ENCODE data around the gene DPP4. TPM values are rescaled to one million over a fixed set of nuclear protein-coding genes. Genes with fewer than 3 reads are reported as not detected.

The DPP4 gene
- total RNA-seq, 1 donor: 0.27 TPM

DNA sequence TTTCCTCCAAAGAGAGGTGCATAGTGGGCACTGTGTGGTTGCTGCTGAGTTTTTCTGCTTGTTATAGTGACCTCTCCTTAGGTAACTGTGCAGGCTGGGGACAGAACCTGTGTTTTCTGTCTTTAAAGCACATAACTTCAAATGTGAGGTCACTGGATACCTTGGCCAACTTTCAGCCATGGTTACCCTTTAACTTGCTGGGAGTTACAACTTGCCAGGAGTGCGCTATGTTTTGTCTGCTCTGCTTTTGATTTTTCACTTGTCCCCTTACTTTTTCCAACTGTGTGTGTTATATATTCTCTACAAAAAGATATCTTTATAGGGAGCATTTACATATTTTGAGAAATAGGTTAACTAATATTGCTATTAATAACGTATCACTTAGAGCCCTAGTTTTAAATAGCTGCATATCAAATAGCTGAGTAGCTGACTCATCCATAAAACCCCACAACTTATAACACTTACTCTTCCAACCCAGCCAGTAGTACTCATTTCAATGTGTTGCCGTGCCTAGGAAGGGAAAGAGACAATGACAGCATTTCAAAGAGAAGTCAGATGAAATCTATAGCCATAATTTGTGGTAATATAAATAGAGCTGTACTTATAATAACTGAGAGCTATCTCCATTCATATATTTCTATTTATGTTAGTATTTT is 51.6 kb downstream of the DPP4 start:
- no peak for DNase-seq (ENCODE audit: low read depth in 2 of 3, low spot score in 2 of 3)

- DNase-seq (ENCODE audit: low read depth in 2 of 3, low spot score in 2 of 3): no peak
Observed at GRCh38 chr2:162021516-162022058, 52.4 kb downstream of the DPP4 start.

GRCh38 chr2:162018530-162018929 is 55.5 kb downstream of the DPP4 start:
- no peak for DNase-seq (ENCODE audit: low read depth in 2 of 3, low spot score in 2 of 3)

GRCh38 chr2:162017233-162017632 is 56.8 kb downstream of the DPP4 start:
- DNase-seq (ENCODE audit: low read depth in 2 of 3, low spot score in 2 of 3): no peak

DNA sequence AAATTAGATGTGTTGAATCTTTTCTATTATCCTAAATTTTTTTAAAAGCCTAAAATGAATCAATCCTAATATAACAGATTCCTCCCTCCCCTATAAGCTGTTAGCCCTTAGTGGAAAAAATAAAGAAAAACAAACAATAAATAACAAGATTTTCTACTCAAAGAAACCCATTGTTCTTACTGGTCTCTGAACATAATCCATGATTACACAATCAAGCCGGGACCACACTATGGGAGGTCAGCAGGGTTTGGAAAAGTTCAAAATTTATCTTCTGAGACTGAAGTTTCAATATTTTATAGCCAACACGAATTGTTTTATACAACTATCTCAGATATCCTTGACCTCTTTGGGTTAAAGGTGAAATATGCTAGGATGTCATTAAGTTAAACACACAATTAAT is 57.9 kb downstream of the DPP4 start:
- DNase-seq (ENCODE audit: low read depth in 2 of 3, low spot score in 2 of 3): no peak

GRCh38 chr2:162014751-162015150 is 59.3 kb downstream of the DPP4 start:
- no peak for DNase-seq (ENCODE audit: low read depth in 2 of 3, low spot score in 2 of 3)

DNA sequence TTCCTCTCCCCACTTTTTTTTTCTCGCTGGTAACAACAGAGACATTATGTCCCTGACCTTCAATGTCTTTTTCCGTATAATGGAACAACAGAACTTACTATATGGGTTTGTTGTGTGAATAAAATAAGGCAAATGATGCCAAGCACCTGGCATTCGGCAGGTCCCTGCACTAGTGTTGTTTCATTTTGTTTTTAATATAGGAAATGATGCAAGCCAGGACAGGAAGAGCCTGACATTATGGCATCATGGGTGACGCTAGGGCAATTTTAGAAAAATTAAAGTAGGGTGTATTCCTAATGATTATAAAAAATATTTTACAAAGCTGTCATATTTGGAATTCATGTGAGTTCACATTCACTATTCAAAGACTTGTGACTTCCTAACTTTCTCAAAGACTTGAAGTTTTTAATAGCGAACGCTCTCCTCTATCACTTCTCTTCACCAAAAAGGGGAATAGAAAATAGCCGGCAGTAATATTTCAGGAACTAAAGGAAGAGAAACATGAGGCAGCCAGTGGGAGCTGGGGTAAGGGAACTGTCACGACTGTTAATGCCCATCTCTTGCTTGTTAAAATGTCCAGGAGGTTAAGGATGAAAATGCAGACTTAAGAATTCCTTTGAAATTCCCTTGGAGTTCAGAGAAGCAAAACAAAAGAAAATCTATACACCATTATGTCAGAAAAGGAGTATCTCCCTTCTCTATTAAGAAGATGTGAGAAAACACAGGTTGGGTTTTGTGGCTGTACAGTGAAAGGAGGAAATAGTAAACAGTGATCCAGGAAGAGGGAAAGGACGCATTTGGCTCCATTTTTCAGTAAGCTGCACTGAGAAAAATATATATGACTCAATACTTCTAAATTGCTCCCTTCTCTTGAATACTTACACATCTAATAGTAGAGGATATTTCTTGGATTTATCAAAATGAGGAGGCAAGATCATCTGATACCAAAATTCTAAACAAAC is 60.2 kb downstream of the DPP4 start:
- DNase-seq (ENCODE audit: low read depth in 2 of 3, low spot score in 2 of 3): peak in 1 of 3 donors; percentile 18

GRCh38 chr2:162012565-162013058 is 61.4 kb downstream of the DPP4 start:
- DNase-seq (ENCODE audit: low read depth in 2 of 3, low spot score in 2 of 3): no peak

DNA sequence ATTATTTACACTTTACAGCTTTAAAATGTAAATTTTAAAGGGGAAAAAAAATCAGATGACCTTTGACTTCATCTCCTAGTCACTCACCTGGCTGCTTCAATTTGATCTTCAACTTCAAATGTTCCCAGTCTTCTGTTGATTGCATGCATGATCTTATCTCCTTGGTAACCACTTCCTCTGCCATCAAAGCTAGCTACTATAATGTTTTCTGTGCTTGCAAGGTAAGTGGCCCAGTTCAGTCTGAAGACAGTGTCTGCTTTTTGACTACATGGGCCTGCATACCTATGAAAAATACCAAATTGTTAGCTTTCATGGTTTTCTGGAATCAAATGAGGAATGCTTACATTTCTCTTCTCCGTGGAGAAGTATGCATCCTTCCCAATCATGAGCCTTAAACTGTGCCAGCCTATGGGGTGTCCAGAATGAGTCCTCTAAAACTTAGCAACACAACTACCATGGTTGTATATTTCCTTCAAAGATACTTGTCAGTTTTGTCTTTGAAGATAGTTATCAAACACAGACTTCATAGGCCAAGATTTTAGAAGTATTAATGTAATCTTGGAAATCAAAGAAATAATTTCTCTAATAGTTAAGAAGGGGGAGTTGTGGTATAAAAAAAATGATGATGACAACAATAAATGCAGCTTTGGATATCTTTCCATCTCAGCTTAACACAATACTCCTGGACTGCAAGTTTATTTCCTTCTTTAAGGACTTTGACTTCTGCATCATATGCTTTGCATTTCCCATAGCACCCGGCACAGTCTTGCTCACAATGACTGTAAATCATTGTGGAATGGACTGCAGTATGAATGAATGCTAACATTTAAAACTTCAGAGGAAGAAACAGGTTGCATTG is 62.1 kb downstream of the DPP4 start:
- DNase-seq (ENCODE audit: low read depth in 2 of 3, low spot score in 2 of 3): peak in 1 of 3 donors; percentile 59

DNA sequence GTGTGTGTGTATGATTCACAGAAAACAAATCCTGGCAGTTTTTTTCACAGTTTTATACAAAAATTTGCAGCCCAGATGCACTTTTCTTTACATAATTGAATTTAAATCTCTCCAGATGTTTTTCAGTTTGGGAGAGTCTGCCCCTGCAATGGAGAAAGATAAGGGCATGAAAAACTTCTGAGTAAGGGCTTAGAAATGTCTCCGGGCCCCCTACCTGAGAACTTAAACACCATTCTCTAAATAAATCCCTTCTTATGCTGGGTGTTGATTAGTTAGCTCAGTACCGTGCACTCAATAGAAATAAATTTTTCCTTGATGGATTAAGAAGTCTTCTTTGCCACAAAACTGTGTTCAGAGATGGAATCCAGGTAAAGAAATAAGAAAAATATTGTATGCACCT is 64.5 kb downstream of the DPP4 start:
- no peak for DNase-seq (ENCODE audit: low read depth in 2 of 3, low spot score in 2 of 3)

GRCh38 chr2:162007447-162008040 is 66.5 kb downstream of the DPP4 start:
- peak in 1 of 3 donors; percentile 62 for DNase-seq (ENCODE audit: low read depth in 2 of 3, low spot score in 2 of 3)

DNA sequence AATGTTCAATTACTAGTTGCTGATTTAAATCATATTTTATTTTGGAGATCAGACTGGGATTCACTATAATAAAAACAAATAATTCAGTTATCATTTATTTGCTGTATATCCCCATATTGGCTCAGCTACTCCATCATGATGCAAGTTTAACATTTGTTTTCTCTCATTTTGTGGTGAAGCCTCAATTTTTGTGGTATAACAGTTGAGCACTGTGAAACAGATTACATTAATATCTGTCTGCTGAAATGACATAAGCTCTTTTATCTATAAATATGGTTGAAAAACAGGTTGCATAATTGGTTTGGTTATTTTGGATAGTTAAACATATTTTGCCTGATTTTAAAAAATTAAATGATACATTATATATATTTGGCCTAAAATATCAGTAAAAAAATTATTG is 67.7 kb downstream of the DPP4 start:
- no peak for DNase-seq (ENCODE audit: low read depth in 2 of 3, low spot score in 2 of 3)

GRCh38 chr2:162004031-162004430 is 70.0 kb downstream of the DPP4 start:
- DNase-seq (ENCODE audit: low read depth in 2 of 3, low spot score in 2 of 3): no peak

DNA sequence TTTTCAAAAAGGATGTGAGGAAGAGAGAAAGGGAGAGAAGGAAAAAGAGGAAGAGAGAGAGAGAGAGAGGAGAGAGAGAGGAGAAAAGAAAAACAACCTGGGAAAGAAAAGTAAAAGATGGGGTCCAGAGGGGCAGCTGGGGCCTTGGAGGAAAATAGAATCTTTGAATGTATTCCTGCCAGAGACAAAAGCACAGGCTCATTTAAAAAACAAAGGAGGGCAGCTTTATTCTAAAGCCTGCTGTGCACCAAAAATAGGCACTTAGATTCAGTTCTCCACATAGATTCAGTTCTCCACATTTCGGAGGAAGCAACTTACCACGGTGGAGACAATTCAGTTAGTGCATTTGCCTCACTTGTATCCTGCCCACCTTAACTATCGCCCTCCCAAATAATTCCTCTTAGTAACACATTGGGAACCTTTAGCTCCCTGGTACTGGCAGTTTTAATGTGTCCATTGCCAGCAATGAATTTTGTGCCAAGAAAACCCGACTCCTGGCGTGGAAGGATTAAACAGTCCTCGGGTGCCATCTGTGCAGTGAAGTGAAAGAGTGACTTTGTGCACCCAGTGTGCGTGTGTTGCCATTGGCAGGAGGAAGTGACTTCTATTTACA is 71.3 kb downstream of the DPP4 start:
- DNase-seq (ENCODE audit: low read depth in 2 of 3, low spot score in 2 of 3): no peak

- no peak for DNase-seq (ENCODE audit: low read depth in 2 of 3, low spot score in 2 of 3)
Observed at GRCh38 chr2:162000431-162000830, 73.6 kb downstream of the DPP4 start.

GRCh38 chr2:161999321-161999720 is 74.7 kb downstream of the DPP4 start:
- no peak for DNase-seq (ENCODE audit: low read depth in 2 of 3, low spot score in 2 of 3)

DNA sequence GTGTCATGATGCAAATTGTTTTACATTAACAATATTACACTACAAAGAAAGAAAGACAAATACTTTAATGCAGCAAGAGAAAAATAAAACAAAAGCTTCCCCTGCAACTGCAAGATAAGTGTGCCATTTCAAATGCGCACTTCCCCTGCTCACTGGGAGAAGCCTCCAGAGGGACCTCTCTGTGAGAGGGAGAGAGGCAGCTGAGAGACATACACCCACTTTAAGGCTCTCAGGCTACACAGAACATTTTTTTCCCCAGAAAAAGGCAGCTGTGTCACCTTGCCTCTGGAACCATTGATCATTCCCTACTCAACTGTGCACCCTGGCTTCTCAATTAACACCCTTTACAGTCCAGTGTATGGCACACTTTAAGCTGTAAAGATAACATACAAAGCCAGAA is 75.2 kb downstream of the DPP4 start:
- DNase-seq (ENCODE audit: low read depth in 2 of 3, low spot score in 2 of 3): no peak

DNA sequence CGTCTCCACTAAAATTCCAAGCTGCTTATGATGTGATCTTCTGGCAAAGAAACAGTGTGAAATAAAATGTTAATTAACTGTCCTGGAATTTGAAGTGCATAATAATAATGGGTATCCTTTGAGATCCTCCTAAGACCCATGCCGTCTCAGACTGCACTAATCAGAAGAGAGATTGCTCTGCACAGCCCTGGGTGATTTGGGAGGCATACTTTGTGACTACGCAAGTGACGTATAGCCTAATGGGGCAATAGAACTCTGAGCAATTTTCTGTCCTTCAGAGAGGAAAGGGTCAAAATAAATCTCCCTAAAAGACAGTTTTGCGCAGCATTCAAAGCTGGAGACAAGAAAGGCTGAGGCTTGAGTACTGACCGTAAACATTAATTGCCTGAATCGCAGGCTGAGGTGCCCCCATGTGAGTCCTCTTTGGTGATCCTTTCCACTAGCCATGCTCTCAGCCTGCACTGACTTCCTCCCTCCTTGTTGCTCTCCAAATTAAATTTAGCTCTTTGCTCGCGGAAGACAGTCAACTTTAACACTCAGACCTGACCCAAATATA is 76.0 kb downstream of the DPP4 start:
- no peak for DNase-seq (ENCODE audit: low read depth in 2 of 3, low spot score in 2 of 3)

DNA sequence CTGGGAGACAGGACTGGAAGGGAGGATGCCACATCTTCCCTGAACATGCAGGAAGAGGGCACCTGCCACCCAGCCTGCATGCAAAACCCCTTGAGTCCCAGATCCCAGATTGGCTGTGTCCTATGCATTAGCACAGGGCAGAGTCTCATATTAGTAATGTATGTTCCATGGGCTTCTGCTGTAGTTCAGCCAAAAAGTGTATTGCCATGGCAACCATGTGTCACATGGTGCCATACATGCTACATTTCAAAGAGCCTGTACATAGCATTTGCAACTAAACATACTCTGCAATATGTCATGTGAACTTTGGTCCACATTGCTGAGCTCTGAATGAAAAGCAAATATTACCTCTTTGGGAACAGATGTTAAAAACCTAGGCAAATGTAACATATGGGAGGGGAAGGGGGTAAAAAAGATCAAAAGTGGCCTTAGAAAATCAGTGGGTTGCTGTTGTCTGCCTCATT is 78.4 kb downstream of the DPP4 start:
- no peak for DNase-seq (ENCODE audit: low read depth in 2 of 3, low spot score in 2 of 3)

Measured in hematopoietic multipotent progenitor cell (in vitro differentiated cells).